Activated CD4-positive, alpha-beta memory T cell treated with anti-CD3 and anti-CD28 coated beads for 36 hours (primary cell): ENCODE measurements around the gene RCAN1. TPM values are rescaled to one million over a fixed set of nuclear protein-coding genes. Genes with fewer than 3 reads are reported as not detected.
A peak's percentile ranks its signal among the peaks of the same experiment; 100 is the strongest.

Source experiments
- CTCF ChIA-PET: fragments of 350-600 bp; sonication (Branson Sonifier 250); formaldehyde crosslinking; loops from one replicate; lab custom pipeline; 2021; ENCODE audit warnings: antibody characterized with exemption, inconsistent platforms; lab: Charles Lee
- POLR2A ChIA-PET: fragments of 350-600 bp; sonication (Branson Sonifier 250); formaldehyde crosslinking; loops from one replicate; lab custom pipeline; 2021; ENCODE audit warnings: antibody characterized with exemption; lab: Charles Lee
- DNase-seq: peaks from one replicate; pipeline ENCODE4 v3.0.0-alpha.2; 2020
- H3K27ac Mint-ChIP-seq: one replicate; pipeline ENCODE4 v1.8.0; 2021; ENCODE audit warnings: mixed read lengths
- H3K27me3 Mint-ChIP-seq: one replicate; pipeline ENCODE4 v1.8.0; 2021; ENCODE audit warnings: mixed read lengths
- H3K36me3 Mint-ChIP-seq: one replicate; pipeline ENCODE4 v1.8.0; 2021; ENCODE audit warnings: mixed read lengths
- H3K4me1 Mint-ChIP-seq: one replicate; pipeline ENCODE4 v1.8.0; 2021; ENCODE audit warnings: low read depth, mixed read lengths
- H3K4me3 Mint-ChIP-seq: one replicate; pipeline ENCODE4 v1.8.0; 2021; ENCODE audit warnings: mild to moderate bottlenecking, mixed read lengths
- H3K9me3 Mint-ChIP-seq: one replicate; pipeline ENCODE4 v1.8.0; 2021; ENCODE audit warnings: mixed read lengths
- intact Hi-C: fragments of 100-400 bp; cut with micrococcal nuclease; formaldehyde crosslinking; loops from one replicate; pipeline ENCODE4 v1.15.1; 2023
- total RNA-seq, 2 experiments: library from RNA; stranded (reverse); gene quantifications; one replicate each; pipeline ENCODE4 v1.2.3, GENCODE V29; 2021

Gene RCAN1
- total RNA-seq, 2 experiments from 2014 or later: 8.6 to 9.7 TPM

DNA sequence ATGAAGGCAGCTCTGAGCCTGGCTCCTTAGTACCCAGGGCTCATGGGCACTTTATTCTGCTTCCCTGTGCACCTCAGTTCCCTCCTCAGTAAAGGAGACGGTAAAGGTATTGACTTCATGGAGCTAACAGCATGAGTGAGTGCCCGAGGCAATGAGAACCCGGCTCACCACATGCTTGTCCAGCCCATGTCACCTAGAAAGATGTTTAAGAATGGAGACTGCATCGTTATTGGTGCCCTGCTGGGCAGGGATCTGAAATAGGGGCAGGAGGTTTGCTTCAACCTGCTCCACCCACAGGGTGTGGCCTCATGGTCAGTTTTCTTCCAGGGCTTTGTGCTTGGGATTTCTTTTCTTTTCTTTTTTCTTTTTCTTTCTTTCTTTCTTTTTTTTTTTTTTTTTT lies 95.9 kb downstream of the RCAN1 start:
- ChIA-PET CTCF (interaction anchor here (2.0 kb wide), 1 partner anchor 84 kb away, joined by 7 read pairs; no protein-coding TSS in a partner anchor), POLR2A (no interaction called here)
- intact Hi-C loops: no loop called here
- Mint-ChIP-seq H3K36me3 (peaks cover 17% of the 10 kb centered on the region), H3K27me3 (no peaks in the 10 kb centered on the region), H3K4me3 (no peak overlapping the region), H3K27ac (no peak overlapping the region), H3K9me3 (no peaks in the 10 kb centered on the region), H3K4me1 (peaks cover 16% of the 10 kb centered on the region)
- DNase-seq: no peak

DNA sequence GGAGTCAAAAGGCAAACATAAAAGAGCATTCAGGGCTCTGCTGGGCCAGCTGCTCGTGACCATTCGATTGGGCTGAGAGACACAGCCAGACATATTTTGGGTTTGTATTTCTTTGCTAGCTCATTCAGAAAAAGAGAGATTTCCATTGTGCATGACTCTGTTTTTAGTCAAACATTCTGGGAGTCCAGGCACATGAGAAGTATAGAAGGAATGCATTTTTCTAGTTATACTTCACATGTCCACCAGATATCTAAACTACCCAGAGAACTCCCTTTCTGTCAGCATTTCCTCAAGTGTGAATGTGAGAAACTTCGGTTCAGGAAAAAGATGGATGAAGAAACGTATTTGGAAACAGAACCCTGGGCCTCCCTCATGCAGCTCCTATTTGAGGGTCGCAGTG lies 96.6 kb downstream of the RCAN1 start:
- intact Hi-C loops: no loop called here

DNA sequence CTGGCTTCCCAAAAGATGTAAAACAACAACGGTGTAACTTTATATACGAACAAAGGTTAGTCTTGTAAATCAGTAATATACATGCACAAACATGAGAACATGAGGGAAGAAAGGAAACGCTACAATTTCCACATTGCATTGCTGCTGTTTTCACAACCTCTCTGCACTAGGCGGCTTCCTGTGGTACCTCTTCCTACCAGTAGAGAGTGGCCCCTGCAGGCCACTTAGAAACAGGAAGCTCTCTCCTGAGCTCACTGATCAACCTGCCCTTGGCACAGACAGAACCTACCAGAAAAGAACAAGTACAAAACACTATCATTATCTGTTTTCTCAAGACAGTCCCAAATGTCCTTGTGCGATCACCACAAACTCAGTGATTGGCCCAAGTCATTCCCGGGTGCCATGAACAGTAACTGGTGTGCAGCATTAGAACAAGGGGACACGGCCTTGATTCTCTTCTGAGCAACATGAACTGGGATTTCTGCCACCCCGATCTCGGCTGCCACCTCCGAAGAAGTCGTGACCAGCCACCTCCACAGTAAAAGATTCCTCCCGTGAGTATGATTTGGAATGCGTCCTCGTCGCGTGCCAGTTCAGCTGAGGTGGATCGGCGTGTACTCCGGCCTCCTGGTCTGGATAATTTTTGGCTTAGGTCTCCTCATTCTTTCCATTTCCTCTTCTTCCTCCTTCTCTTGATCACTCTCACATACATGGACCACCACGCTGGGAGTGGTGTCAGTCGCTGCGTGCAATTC lies 97.2 kb downstream of the RCAN1 start:
- H3K9me3 Mint-ChIP-seq: no peaks in the 10 kb centered on the region
- no peak overlapping the region for H3K27ac Mint-ChIP-seq
- ChIA-PET POLR2A (interaction anchor here (1.0 kb wide), 1 partner anchor 9 kb away, joined by 5 read pairs; no protein-coding TSS in a partner anchor), CTCF (interaction anchor here (0.8 to 2.0 kb wide), 6 partner anchors 11 to 113 kb away, joined by 3 to 7 read pairs (median 6); no protein-coding TSS in a partner anchor)
- intact Hi-C loops: no loop called here
- no peak overlapping the region for H3K4me3 Mint-ChIP-seq
- peaks cover 17% of the 10 kb centered on the region for H3K36me3 Mint-ChIP-seq
- peaks cover 16% of the 10 kb centered on the region for H3K4me1 Mint-ChIP-seq
- peak; percentile 35 for DNase-seq
- H3K27me3 Mint-ChIP-seq: no peaks in the 10 kb centered on the region

More for the DNA sequence above, 96.6 kb downstream of the RCAN1 start:
- Mint-ChIP-seq H3K4me3 (no peak overlapping the region), H3K27ac (no peak overlapping the region), H3K4me1 (peaks cover 16% of the 10 kb centered on the region), H3K36me3 (peaks cover 17% of the 10 kb centered on the region), H3K27me3 (no peaks in the 10 kb centered on the region), H3K9me3 (no peaks in the 10 kb centered on the region)
- DNase-seq: no peak
- POLR2A ChIA-PET: interaction anchor here (1.0 kb wide), 1 partner anchor 8 kb away, joined by 5 read pairs; no protein-coding TSS in a partner anchor
- CTCF ChIA-PET: interaction anchor here (0.8 to 2.0 kb wide), 4 partner anchors 29 to 92 kb away, joined by 3 to 7 read pairs (median 6); no protein-coding TSS in a partner anchor

DNA sequence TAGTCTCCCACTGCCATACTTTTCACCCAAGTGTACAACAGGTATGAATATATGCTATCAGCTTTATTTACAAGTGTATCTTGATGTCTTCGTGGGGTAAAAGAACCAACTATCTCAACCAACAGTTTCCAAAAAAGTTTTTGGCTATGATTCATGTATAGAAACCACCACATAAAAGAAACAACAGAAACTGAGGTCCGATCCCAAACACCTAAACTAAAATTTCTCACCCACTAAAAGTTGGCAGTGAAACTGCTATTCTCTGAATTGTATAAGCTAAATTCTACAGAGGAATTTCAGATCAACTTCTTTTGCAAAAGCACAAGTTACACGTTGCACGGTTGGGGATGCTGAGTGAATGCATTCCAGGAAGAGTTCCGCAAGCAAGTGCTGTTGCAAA lies 97.9 kb downstream of the RCAN1 start:
- peaks cover 16% of the 10 kb centered on the region for H3K4me1 Mint-ChIP-seq
- H3K9me3 Mint-ChIP-seq: no peaks in the 10 kb centered on the region
- intact Hi-C loops: no loop called here
- DNase-seq: no peak
- no peak overlapping the region for H3K4me3 Mint-ChIP-seq
- ChIA-PET POLR2A (no interaction called here), CTCF (interaction anchor here (1.0 to 2.0 kb wide), 5 partner anchors 10 to 114 kb away, joined by 4 to 7 read pairs (median 6); no protein-coding TSS in a partner anchor)
- H3K36me3 Mint-ChIP-seq: peaks cover 17% of the 10 kb centered on the region
- H3K27me3 Mint-ChIP-seq: no peaks in the 10 kb centered on the region
- no peak overlapping the region for H3K27ac Mint-ChIP-seq

DNA sequence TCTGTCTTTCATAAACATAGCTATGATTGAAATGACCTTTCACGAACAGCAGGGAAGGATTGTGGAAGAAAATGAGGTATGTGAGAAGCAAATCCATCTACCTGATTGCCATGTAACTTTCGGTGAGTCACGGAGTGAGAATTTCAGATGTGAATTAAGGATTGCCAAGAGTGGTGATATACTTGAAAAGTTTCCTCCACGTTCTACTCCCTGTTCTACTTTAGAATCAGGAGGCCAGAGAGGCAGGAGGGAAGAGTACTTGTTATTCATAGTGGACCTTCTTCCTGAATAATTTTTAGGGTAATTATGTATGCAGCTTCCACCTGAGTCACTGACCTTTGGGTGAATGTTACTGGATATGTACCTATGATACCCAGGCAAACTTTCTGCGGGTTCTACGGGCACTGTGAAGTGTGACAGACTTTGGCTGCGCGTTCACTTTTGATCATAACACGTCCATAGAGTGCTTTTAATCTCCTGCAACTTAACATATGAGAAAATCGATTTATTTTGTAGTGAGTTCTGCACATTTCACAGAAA lies 100.3 kb downstream of the RCAN1 start:
- CTCF ChIA-PET: interaction anchor here (1.0 to 2.8 kb wide), 2 partner anchors 93 to 116 kb away, joined by 3 to 6 read pairs; no protein-coding TSS in a partner anchor
- POLR2A ChIA-PET: interaction anchor here (0.9 kb wide), 1 partner anchor 12 kb away, joined by 3 read pairs; no protein-coding TSS in a partner anchor
- Mint-ChIP-seq H3K36me3 (peaks cover 8% of the 10 kb centered on the region), H3K27me3 (no peaks in the 10 kb centered on the region), H3K27ac (no peak overlapping the region), H3K4me3 (no peak overlapping the region), H3K4me1 (peaks cover 16% of the 10 kb centered on the region), H3K9me3 (no peaks in the 10 kb centered on the region)
- intact Hi-C loops: no loop called here
- DNase-seq: no peak

DNA sequence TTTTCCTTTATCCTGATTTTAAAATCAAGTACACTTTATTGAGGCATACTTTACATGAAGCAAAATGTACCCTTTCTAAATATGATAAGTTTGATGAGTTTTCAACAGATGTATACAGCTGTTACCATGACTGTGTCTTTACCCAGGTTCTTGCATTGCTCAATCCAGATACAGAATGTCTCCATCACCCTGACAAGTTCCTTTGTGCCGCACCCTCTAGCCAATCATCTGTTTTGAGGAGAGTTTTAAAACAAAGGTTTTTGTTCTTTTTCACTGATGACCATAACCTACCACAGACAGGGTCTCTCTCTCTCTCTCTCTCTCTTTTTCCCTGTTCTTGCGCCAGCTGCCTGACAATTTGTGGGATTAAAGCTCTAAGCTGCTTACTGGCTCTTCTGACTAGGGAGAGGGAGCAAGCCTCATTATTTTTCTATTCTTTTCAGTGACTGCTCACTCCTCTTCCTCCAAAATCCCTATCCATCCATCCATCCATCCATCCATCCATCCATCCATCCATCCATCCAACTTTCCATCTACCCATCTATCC lies 101.7 kb downstream of the RCAN1 start:
- intact Hi-C loops: no loop called here
- DNase-seq: no peak
- H3K27ac Mint-ChIP-seq: no peak overlapping the region
- peaks cover 16% of the 10 kb centered on the region for H3K4me1 Mint-ChIP-seq
- H3K9me3 Mint-ChIP-seq: no peaks in the 10 kb centered on the region
- ChIA-PET CTCF (interaction anchor here (0.8 kb wide), 1 partner anchor 31 kb away, joined by 3 read pairs; no protein-coding TSS in a partner anchor), POLR2A (no interaction called here)
- H3K27me3 Mint-ChIP-seq: no peaks in the 10 kb centered on the region
- H3K36me3 Mint-ChIP-seq: peaks cover 6% of the 10 kb centered on the region
- no peak overlapping the region for H3K4me3 Mint-ChIP-seq

DNA sequence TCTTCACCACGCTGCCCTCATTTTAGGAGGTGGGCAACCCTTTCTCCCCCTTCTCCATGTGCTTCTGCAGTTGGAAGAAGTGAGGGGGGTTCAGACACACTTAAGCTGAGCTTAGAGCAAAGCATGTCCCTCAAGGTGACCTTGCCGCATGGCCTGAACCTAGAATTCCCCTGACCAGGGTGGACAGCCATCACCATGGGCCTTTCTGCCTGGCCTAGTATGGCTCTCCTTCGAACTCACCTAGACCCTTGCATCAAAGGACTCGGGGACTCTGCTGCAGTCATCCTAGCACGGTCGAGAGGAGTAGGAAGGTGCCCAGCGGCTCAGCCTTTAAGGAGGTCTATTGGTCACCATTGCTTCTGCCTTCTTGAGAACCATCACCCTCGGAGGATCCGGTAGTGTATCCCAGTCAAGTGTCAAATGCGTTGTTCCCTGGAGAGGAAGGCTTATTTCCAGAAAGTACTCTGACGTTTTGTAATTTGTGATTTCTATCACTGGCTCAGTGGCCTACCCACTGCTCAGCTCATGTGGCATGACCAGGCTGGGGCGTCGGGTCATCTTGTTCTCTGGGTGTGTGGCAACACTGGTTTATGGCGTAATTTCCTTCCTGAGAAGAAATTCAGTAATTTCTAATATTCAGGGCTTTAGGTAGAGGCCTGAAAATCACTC lies 103.0 kb downstream of the RCAN1 start, which contains the start of gene KCNE1:
Gene KCNE1, minus strand, starts transcription at position 424 of the 669 bp plus-strand sequence. CDS start 62,576 bp downstream, outside the sequence.
- no peak for DNase-seq
- Mint-ChIP-seq H3K36me3 (no peaks in the 10 kb centered on the region), H3K4me3 (no peak within 1 kb of the TSS), H3K27ac (no peak within 1 kb of the TSS), H3K4me1 (peaks cover 3% of the 10 kb centered on the region), H3K9me3 (no peaks in the 10 kb centered on the region), H3K27me3 (no peaks in the 10 kb centered on the region)
- intact Hi-C loops: loop anchor here (2.0 kb wide), 1 partner anchor 71 kb away; no protein-coding TSS in a partner anchor
- ChIA-PET POLR2A (no interaction called here), CTCF (interaction anchor here (1.7 to 3.4 kb wide), 5 partner anchors 31 to 119 kb away, joined by 4 to 41 read pairs (median 15); no protein-coding TSS in a partner anchor)

DNA sequence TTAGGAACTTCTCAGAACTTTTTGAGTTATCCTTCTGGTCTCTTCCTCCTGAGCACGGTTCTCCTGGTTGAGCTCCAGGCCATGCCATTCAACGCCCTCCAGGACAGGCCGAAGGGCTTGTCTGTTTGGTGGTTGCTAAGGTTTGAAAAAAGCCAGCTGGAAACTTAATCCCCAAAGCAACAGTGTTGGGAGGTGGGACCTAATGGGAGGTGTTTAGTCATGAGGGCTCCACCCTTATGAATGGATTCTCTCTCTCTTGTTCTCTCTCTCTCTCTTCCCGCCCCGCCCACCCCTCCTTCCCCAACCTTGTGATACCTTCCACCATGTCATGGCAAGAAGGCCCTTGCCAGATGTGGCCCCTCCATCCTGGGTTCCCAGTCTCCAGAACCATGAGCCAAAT lies 103.7 kb downstream of the RCAN1 start:
- Mint-ChIP-seq H3K27ac (no peak overlapping the region), H3K9me3 (no peaks in the 10 kb centered on the region), H3K4me3 (no peak overlapping the region), H3K27me3 (no peaks in the 10 kb centered on the region), H3K4me1 (no peaks in the 10 kb centered on the region), H3K36me3 (no peaks in the 10 kb centered on the region)
- intact Hi-C loops: loop anchor here (2.0 kb wide), 1 partner anchor 72 kb away; no protein-coding TSS in a partner anchor
- DNase-seq: no peak
- ChIA-PET CTCF (interaction anchor here (0.6 to 3.4 kb wide), 16 partner anchors 11 to 149 kb away, joined by 3 to 41 read pairs (median 6); partner anchors contain the start of gene RCAN1), POLR2A (interaction anchor here (1.1 kb wide), 1 partner anchor 71 kb away, joined by 3 read pairs; no protein-coding TSS in a partner anchor)

DNA sequence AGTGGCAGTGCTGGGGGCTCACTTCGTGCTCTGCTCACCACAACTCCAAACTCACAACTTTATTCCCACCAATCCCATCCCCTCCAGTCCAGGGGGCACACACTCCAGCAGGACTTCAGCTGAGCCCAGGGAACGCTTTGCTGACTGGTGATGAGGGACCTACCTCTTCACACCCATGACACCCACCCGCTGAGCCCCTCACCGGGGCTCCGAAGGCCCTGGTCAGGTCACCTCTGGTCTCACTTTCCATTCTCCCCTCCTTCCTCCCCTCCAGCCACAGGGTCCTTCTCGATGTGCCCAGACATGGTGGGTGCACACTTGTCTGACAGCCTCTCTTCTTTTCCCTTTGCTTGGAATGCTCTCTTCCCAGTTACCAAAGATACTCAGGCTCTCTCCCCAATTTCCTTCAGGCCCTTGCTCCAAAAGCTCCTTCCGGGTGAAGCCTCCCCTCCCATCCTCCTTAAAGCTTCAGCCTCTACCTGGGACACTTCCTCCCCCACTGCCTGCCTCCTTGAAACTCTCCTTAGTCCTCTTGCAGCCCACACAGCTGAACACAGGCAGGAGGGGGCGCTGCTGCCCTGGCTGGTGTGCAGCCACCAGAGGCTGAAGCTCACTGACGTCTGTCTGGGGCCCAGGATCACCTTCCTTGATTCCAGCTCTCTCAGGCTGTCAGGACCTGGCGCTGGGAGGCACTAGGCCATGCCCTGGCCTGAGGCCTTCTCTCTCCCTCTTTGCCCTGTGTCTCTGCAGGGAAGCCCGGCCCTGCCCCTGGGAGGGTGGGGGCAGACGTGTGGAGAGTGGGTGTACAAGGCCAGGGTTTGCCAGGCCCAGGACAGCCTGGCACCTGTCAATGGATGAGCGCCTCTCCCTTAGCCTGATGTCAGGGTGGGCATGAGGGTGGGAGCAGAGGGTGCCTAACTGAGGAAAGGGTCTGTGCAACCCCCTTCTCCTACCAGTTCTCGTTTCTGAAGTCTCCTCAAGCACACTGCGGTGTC lies 104.5 kb downstream of the RCAN1 start:
- Mint-ChIP-seq H3K36me3 (no peaks in the 10 kb centered on the region), H3K27me3 (no peaks in the 10 kb centered on the region), H3K27ac (no peak overlapping the region), H3K4me3 (no peak overlapping the region), H3K9me3 (no peaks in the 10 kb centered on the region), H3K4me1 (no peaks in the 10 kb centered on the region)
- DNase-seq: peak; percentile 73
- ChIA-PET POLR2A (interaction anchor here (1.1 kb wide), 1 partner anchor 72 kb away, joined by 3 read pairs; no protein-coding TSS in a partner anchor), CTCF (interaction anchor here (0.6 to 3.4 kb wide), 21 partner anchors 9 to 148 kb away, joined by 3 to 41 read pairs (median 4); partner anchors contain the start of gene RCAN1)
- intact Hi-C loops: loop anchor here (2.0 kb wide), 1 partner anchor 72 kb away; no protein-coding TSS in a partner anchor

DNA sequence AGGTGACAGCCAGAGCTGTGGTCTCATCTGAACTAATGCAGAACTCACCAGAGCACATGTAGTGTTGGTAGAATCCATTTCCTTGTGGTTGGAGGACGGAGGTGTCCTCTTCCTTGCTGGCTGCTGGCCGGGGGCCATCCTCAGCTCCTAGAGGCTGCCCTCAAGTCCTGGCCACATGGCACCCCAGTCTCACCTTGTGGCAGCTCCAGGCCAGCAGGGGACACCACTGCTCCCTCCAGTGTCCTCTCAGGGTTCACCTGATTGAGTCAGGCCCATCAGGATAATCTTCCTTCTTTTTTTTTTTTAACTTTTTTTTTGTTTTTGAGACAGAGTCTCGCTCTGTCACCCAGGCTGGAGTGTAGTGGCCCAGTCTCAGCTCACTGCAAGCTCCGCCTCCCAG lies 105.8 kb downstream of the RCAN1 start:
- ChIA-PET CTCF (interaction anchor here (0.7 to 3.4 kb wide), 5 partner anchors 49 to 586 kb away, joined by 3 to 41 read pairs (median 6); no protein-coding TSS in a partner anchor), POLR2A (interaction anchor here (0.6 kb wide), 1 partner anchor 73 kb away, joined by 3 read pairs; no protein-coding TSS in a partner anchor)
- DNase-seq: no peak
- intact Hi-C loops: no loop called here
- Mint-ChIP-seq H3K9me3 (no peaks in the 10 kb centered on the region), H3K36me3 (no peaks in the 10 kb centered on the region), H3K4me1 (no peaks in the 10 kb centered on the region), H3K27me3 (no peaks in the 10 kb centered on the region), H3K27ac (no peak overlapping the region), H3K4me3 (no peak overlapping the region)
